Retinal pigment epithelial cell (primary cell): ENCODE measurements around the gene DYNLL1.

Experiments
- DNase-seq: peaks from one replicate; pipeline ENCODE4 v3.0.0-alpha.2; 2010; ENCODE audit warnings: low read depth
- H3K4me3 ChIP-seq: 2 replicates; pipeline ENCODE4 v1.5.1; 2011; ENCODE audit warnings: mild to moderate bottlenecking, low read length, control low read depth, moderate library complexity
- CTCF ChIP-seq: conservative IDR thresholded peaks from 2 replicates; pipeline ENCODE4 v1.5.1; 2011; ENCODE audit warnings: low read depth, low read length, control low read depth, inconsistent platforms

DYNLL1 gene

GRCh38 chr12:120536064-120536791 is 40.3 kb downstream of the DYNLL1 start:
- DNase-seq, result no peak
- TF ChIP-seq CTCF, result no peak
- peak overlapping the region; percentile 96 for H3K4me3 ChIP-seq

GRCh38 chr12:120537856-120538220 is 41.9 kb downstream of the DYNLL1 start:
- DNase-seq, result no peak
- no peak for TF ChIP-seq CTCF
- peak overlapping the region; percentile 43 for H3K4me3 ChIP-seq

- TF ChIP-seq CTCF, result no peak
- DNase-seq, result peak; percentile 83
- H3K4me3 ChIP-seq, result peak overlapping the region; percentile 43
Measured at GRCh38 chr12:120538281-120539156, 42.6 kb downstream of the DYNLL1 start.

GRCh38 chr12:120539303-120539702 is 43.4 kb downstream of the DYNLL1 start:
- no peak for DNase-seq
- peak overlapping the region; percentile 5 for H3K4me3 ChIP-seq
- TF ChIP-seq CTCF, result no peak

- no peak overlapping the region for H3K4me3 ChIP-seq
- TF ChIP-seq CTCF, result no peak
- no peak for DNase-seq
Measured at GRCh38 chr12:120540445-120540844, 44.5 kb downstream of the DYNLL1 start.

GRCh38 chr12:120542166-120542565 is 46.3 kb downstream of the DYNLL1 start:
- no peak for DNase-seq
- TF ChIP-seq CTCF, result no peak
- no peak overlapping the region for H3K4me3 ChIP-seq
